Neural progenitor cell (in vitro differentiated cells): Measurements from ENCODE around the gene COL13A1. TPM values are rescaled to one million over a fixed set of nuclear protein-coding genes. Genes with fewer than 3 reads are reported as not detected.

ENCODE experiments used
- DNase-seq: peaks from one replicate; pipeline ENCODE4 v3.0.0-alpha.2; 2016; ENCODE audit warnings: low spot score
- H2AFZ ChIP-seq: fragments of 200-600 bp; sonication (generic); replicated peaks from 2 replicates; pipeline ENCODE4 v1.6.1; 2016; ENCODE audit warnings: antibody characterized with exemption
- H3F3A ChIP-seq: fragments of 200-600 bp; sonication (generic); 2 replicates; pipeline ENCODE4 v1.6.1; 2016; ENCODE audit warnings: antibody characterized with exemption, low read depth
- H3K27ac ChIP-seq: fragments of 200-600 bp; sonication (generic); 2 replicates; pipeline ENCODE4 v1.5.1; 2016; ENCODE audit warnings: mild to moderate bottlenecking
- H3K27me3 ChIP-seq: fragments of 200-600 bp; sonication (generic); 2 replicates; pipeline ENCODE4 v1.6.1; 2016; ENCODE audit warnings: mild to moderate bottlenecking, moderate library complexity
- H3K36me3 ChIP-seq: fragments of 200-600 bp; sonication (generic); 2 replicates; pipeline ENCODE4 v1.5.1; 2016
- H3K4me1 ChIP-seq: fragments of 200-600 bp; sonication (generic); 2 replicates; pipeline ENCODE4 v1.6.1; 2016; ENCODE audit warnings: mixed run types
- H3K4me2 ChIP-seq: fragments of 200-600 bp; sonication (generic); 2 replicates; pipeline ENCODE4 v1.6.1; 2016
- H3K4me3 ChIP-seq: fragments of 200-600 bp; sonication (generic); 2 replicates; pipeline ENCODE4 v1.5.1; 2016
- H3K79me2 ChIP-seq: fragments of 200-600 bp; sonication (generic); 2 replicates; pipeline ENCODE4 v1.6.1; 2016; ENCODE audit warnings: low read depth
- H3K9ac ChIP-seq: fragments of 200-600 bp; sonication (generic); 2 replicates; pipeline ENCODE4 v1.6.1; 2016
- H3K9me3 ChIP-seq: fragments of 200-600 bp; sonication (generic); 2 replicates; pipeline ENCODE4 v1.5.1; 2016; ENCODE audit warnings: low read depth
- H4K20me1 ChIP-seq: fragments of 200-600 bp; sonication (generic); 2 replicates; pipeline ENCODE4 v1.6.1; 2016; ENCODE audit warnings: low read depth
- H3K27ac Mint-ChIP-seq: 3 replicates; pipeline ENCODE4 v1.8.0; 2021; ENCODE audit warnings: mixed read lengths
- H3K27me3 Mint-ChIP-seq: 2 replicates; pipeline ENCODE4 v1.8.0; 2022; ENCODE audit warnings: low read depth, mild to moderate bottlenecking, inconsistent platforms, moderate library complexity, mixed read lengths; ENCODE audit not compliant: insufficient read depth
- H3K36me3 Mint-ChIP-seq: 3 replicates; pipeline ENCODE4 v1.8.0; 2021; ENCODE audit warnings: mixed read lengths
- H3K4me1 Mint-ChIP-seq: 3 replicates; pipeline ENCODE4 v1.8.0; 2021; ENCODE audit warnings: mixed read lengths
- H3K4me3 Mint-ChIP-seq: 3 replicates; pipeline ENCODE4 v1.8.0; 2021; ENCODE audit warnings: mild to moderate bottlenecking, moderate library complexity, mixed read lengths
- H3K9me3 Mint-ChIP-seq: 3 replicates; pipeline ENCODE4 v1.8.0; 2020; ENCODE audit warnings: mixed read lengths
- EZH2 ChIP-seq: fragments of 200-600 bp; sonication (generic); IDR thresholded peaks from 2 replicates; pipeline ENCODE4 v1.6.1; 2017; ENCODE audit warnings: antibody characterized with exemption, mild to moderate bottlenecking, moderate library complexity
- EZH2phosphoT487 ChIP-seq: fragments of 200-600 bp; sonication (generic); IDR thresholded peaks from 2 replicates; pipeline ENCODE4 v1.6.1; 2017; ENCODE audit warnings: antibody characterized with exemption
- total RNA-seq: library from RNA; depleted of rRNA; stranded (reverse); fragments of >200 nt; gene quantifications from 2 replicates; pipeline ENCODE4 v1.2.3, GENCODE V29; 2015; ENCODE audit warnings: low replicate concordance
- TF ChIP-seq, protein P1 (sequence below): fragments of 200-600 bp; sonication (generic); IDR thresholded peaks from 2 replicates; pipeline ENCODE4 v1.5.1; 2017; ENCODE audit warnings: antibody characterized with exemption, mild to moderate bottlenecking

The COL13A1 gene
- total RNA-seq, 1 donor from 2014 or later, result 1.3 TPM

- Histone ChIP-seq H2AFZ (no peak overlapping the region), H3K4me3 (no peak overlapping the region), H3K9ac (no peak overlapping the region), H3K4me2 (peak overlapping the region; percentile 12), H3F3A (peaks cover 36% of the 10 kb centered on the region), H3K27me3 (no peaks in the 10 kb centered on the region), H3K27ac (no peak overlapping the region), H3K4me1 (peaks cover 60% of the 10 kb centered on the region), H4K20me1 (no peaks in the 10 kb centered on the region), H3K36me3 (no peaks in the 10 kb centered on the region), H3K79me2 (no peaks in the 10 kb centered on the region), H3K9me3 (no peaks in the 10 kb centered on the region)
- H3K27me3 Mint-ChIP-seq, result peaks cover 14% of the 10 kb centered on the region
- H3K27ac Mint-ChIP-seq, result no peak overlapping the region
- no peaks in the 10 kb centered on the region for H3K36me3 Mint-ChIP-seq
- DNase-seq, result no peak
- H3K4me3 Mint-ChIP-seq, result no peak overlapping the region
- H3K4me1 Mint-ChIP-seq, result peaks cover 54% of the 10 kb centered on the region
- no peaks in the 10 kb centered on the region for H3K9me3 Mint-ChIP-seq
- TF ChIP-seq, protein P1, sequence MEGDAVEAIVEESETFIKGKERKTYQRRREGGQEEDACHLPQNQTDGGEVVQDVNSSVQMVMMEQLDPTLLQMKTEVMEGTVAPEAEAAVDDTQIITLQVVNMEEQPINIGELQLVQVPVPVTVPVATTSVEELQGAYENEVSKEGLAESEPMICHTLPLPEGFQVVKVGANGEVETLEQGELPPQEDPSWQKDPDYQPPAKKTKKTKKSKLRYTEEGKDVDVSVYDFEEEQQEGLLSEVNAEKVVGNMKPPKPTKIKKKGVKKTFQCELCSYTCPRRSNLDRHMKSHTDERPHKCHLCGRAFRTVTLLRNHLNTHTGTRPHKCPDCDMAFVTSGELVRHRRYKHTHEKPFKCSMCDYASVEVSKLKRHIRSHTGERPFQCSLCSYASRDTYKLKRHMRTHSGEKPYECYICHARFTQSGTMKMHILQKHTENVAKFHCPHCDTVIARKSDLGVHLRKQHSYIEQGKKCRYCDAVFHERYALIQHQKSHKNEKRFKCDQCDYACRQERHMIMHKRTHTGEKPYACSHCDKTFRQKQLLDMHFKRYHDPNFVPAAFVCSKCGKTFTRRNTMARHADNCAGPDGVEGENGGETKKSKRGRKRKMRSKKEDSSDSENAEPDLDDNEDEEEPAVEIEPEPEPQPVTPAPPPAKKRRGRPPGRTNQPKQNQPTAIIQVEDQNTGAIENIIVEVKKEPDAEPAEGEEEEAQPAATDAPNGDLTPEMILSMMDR, result no peak
- TF ChIP-seq EZH2 (no peak), EZH2phosphoT487 (no peak)
These were observed 99.3 kb downstream of the COL13A1 start for GRCh38 chr10:69901022-69901421.

- Histone ChIP-seq H2AFZ (peak overlapping the region; percentile 55), H4K20me1 (no peaks in the 10 kb centered on the region), H3K4me2 (peak overlapping the region; percentile 12), H3K36me3 (no peaks in the 10 kb centered on the region), H3K27me3 (no peaks in the 10 kb centered on the region), H3K4me1 (peaks cover 52% of the 10 kb centered on the region), H3K9me3 (no peaks in the 10 kb centered on the region), H3F3A (peaks cover 27% of the 10 kb centered on the region), H3K9ac (no peak overlapping the region), H3K4me3 (no peak overlapping the region), H3K27ac (peak overlapping the region; percentile 76), H3K79me2 (no peaks in the 10 kb centered on the region)
- H3K9me3 Mint-ChIP-seq, result no peaks in the 10 kb centered on the region
- DNase-seq, result peak; percentile 79
- peak overlapping the region; percentile 94 for H3K27ac Mint-ChIP-seq
- no peak overlapping the region for H3K4me3 Mint-ChIP-seq
- no peaks in the 10 kb centered on the region for H3K36me3 Mint-ChIP-seq
- peaks cover 45% of the 10 kb centered on the region for H3K4me1 Mint-ChIP-seq
- TF ChIP-seq EZH2 (no peak), EZH2phosphoT487 (no peak)
- TF ChIP-seq, protein P1, result peak; percentile 70
- H3K27me3 Mint-ChIP-seq, result peaks cover 18% of the 10 kb centered on the region
These were observed 100.2 kb downstream of the COL13A1 start for GRCh38 chr10:69901628-69902505.

GRCh38 chr10:69902835-69903535 is 101.3 kb downstream of the COL13A1 start:
- Histone ChIP-seq H3K9me3 (no peaks in the 10 kb centered on the region), H3K4me1 (peaks cover 40% of the 10 kb centered on the region), H3K36me3 (no peaks in the 10 kb centered on the region), H3K9ac (no peak overlapping the region), H4K20me1 (no peaks in the 10 kb centered on the region), H3F3A (peaks cover 25% of the 10 kb centered on the region), H3K4me2 (no peak overlapping the region), H3K79me2 (no peaks in the 10 kb centered on the region), H3K27me3 (no peaks in the 10 kb centered on the region), H3K4me3 (no peak overlapping the region), H2AFZ (no peak overlapping the region), H3K27ac (no peak overlapping the region)
- no peak overlapping the region for H3K4me3 Mint-ChIP-seq
- peaks cover 19% of the 10 kb centered on the region for H3K27me3 Mint-ChIP-seq
- H3K4me1 Mint-ChIP-seq, result peaks cover 41% of the 10 kb centered on the region
- H3K36me3 Mint-ChIP-seq, result no peaks in the 10 kb centered on the region
- H3K27ac Mint-ChIP-seq, result peak overlapping the region; percentile 94
- no peaks in the 10 kb centered on the region for H3K9me3 Mint-ChIP-seq
- DNase-seq, result no peak
- TF ChIP-seq, protein P1, result no peak
- TF ChIP-seq EZH2phosphoT487 (no peak), EZH2 (no peak)
